ENCODE data around the gene GINS1.

DNA sequence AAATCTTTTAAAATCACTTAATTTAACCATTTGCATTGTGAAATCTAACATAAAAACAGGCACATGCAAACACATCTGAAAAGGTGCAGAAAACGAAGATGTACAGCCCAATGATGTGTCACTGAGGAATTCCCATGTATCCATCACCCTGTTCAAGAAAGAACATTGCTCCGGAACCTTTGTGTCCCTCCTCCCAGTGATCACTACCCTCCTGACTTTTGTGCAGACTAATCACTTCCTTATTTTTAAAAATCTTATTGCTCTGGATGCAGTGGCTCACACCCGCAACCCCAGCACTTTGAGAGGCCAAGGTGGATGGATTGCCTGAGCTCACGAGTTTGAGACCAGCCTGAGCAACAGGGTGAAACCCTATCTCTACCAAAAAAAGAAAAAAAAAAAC lies 14.6 kb downstream of the GINS1 start:
- TF ChIP-seq CTCF (IDR thresholded peaks at IDR 0.05) (no peak), POLR2A (IDR thresholded peaks at IDR 0.05) (no peak)
